Stromal cell of bone marrow (primary cell): Measurements from ENCODE around the gene ASZ1.
A peak's percentile ranks its signal among the peaks of the same experiment; 100 is the strongest.
"Not testable (repeated sequence)": the region's sequence is repeated elsewhere in the genome, so short reads cannot be mapped to it uniquely, and the experiment has no call there.

Source experiments
- DNase-seq: peaks from one replicate; pipeline ENCODE4 v3.0.0-alpha.2; 2012; ENCODE audit warnings: low read depth

The ASZ1 gene

GRCh38 chr7:117427258-117427701 is at the start of gene ASZ1:
Gene ASZ1, minus strand, starts transcription at chr7:117427493. Its CDS starts 33 bp downstream, at chr7:117427460.
- DNase-seq = no peak

GRCh38 chr7:117476557-117477215 is 49.4 kb upstream of the ASZ1 start:
- no peak for DNase-seq

GRCh38 chr7:117472335-117472734 is 45.0 kb upstream of the ASZ1 start:
- no peak for DNase-seq

GRCh38 chr7:117470777-117471176 is 43.5 kb upstream of the ASZ1 start:
- DNase-seq = no peak

GRCh38 chr7:117468174-117468573 is 40.9 kb upstream of the ASZ1 start:
- no peak for DNase-seq

- not testable (repeated sequence) for DNase-seq
Measured at GRCh38 chr7:117460815-117461214, 33.5 kb upstream of the ASZ1 start.

- DNase-seq = no peak
Measured at GRCh38 chr7:117459735-117460134, 32.4 kb upstream of the ASZ1 start.

- DNase-seq = peak; percentile 13
Measured at GRCh38 chr7:117458977-117459583, 31.8 kb upstream of the ASZ1 start.

- DNase-seq = no peak
Measured at GRCh38 chr7:117448655-117449054, 21.4 kb upstream of the ASZ1 start.

- no peak for DNase-seq
Measured at GRCh38 chr7:117446220-117446815, 19.0 kb upstream of the ASZ1 start.

- no peak for DNase-seq
Measured at GRCh38 chr7:117445206-117445605, 17.9 kb upstream of the ASZ1 start.

- DNase-seq = no peak
Measured at GRCh38 chr7:117444646-117445045, 17.4 kb upstream of the ASZ1 start.

GRCh38 chr7:117435475-117436043 is 8.3 kb upstream of the ASZ1 start:
- no peak for DNase-seq

GRCh38 chr7:117424090-117424829 is 3.0 kb downstream of the ASZ1 start:
- no peak for DNase-seq

- DNase-seq = not testable (repeated sequence)
Measured at GRCh38 chr7:117414591-117414990, 12.7 kb downstream of the ASZ1 start.

GRCh38 chr7:117412946-117413559 is 14.2 kb downstream of the ASZ1 start:
- no peak for DNase-seq

GRCh38 chr7:117412390-117412789 is 14.9 kb downstream of the ASZ1 start:
- no peak for DNase-seq

- DNase-seq = no peak
Measured at GRCh38 chr7:117411539-117411938, 15.8 kb downstream of the ASZ1 start.

- no peak for DNase-seq
Measured at GRCh38 chr7:117408831-117409230, 18.5 kb downstream of the ASZ1 start.

- no peak for DNase-seq
Measured at GRCh38 chr7:117405519-117405918, 21.8 kb downstream of the ASZ1 start.

- DNase-seq = no peak
Measured at GRCh38 chr7:117403737-117404136, 23.6 kb downstream of the ASZ1 start.

- DNase-seq = no peak
Measured at GRCh38 chr7:117402109-117402508, 25.2 kb downstream of the ASZ1 start.
